GM12878 (cell line): ENCODE results near the gene LSM7. TPM values are rescaled to one million over a fixed set of nuclear protein-coding genes. Genes with fewer than 3 reads are reported as not detected.

Source experiments
- ATAC-seq: fragments of 200-7000 bp; cut with Tn5 transposase; 3 replicates; pipeline ENCODE4 v1.9.1; 2020; ENCODE audit warnings: mild to moderate bottlenecking, moderate library complexity
- BruUV-seq: library from RNA; stranded (reverse); fragments of 400-500 nt; replicated peaks from 2 replicates; lab custom pipeline; 2021; lab: Mats Ljungman, UMichigan
- CTCF ChIA-PET: fragments of 300-600 bp; sonication (Branson Sonifier 250); formaldehyde crosslinking; extraction: SDS; loops from one replicate; lab custom pipeline; 2021; ENCODE audit warnings: inconsistent platforms; lab: Yijun Ruan, JAX
- POLR2A ChIA-PET: fragments of 350-600 bp; formaldehyde crosslinking; extraction: SDS; loops from one replicate; lab custom pipeline; 2021; ENCODE audit warnings: inconsistent platforms; lab: Charles Lee
- RAD21 ChIA-PET: fragments of 300-600 bp; sonication (Branson Sonifier 250); formaldehyde crosslinking; loops from one replicate; lab custom pipeline; 2023; ENCODE audit warnings: antibody characterized with exemption; ENCODE audit not compliant: unreplicated experiment; lab: Charles Lee
- SMC1A ChIA-PET: fragments of 300-600 bp; sonication (Branson Sonifier 250); formaldehyde crosslinking; loops from one replicate; lab custom pipeline; 2023; ENCODE audit not compliant: unreplicated experiment, uncharacterized antibody; lab: Charles Lee
- DNase-seq: peaks from one replicate; pipeline ENCODE4 v3.0.0-alpha.2; 2011; ENCODE audit warnings: low read depth, low spot score
- FAIRE-seq: peaks from 3 replicates; lab custom pipeline; 2011; peaks lifted over from hg19 to GRCh38; lab: Jason Lieb, UNC
- H2AFZ ChIP-seq: 2 replicates; pipeline ENCODE4 v1.6.0; 2011; ENCODE audit warnings: low read depth, low read length, control low read depth; ENCODE audit not compliant: control insufficient read depth
- H3K27ac ChIP-seq: 2 replicates; pipeline ENCODE4 v1.5.1; 2011; ENCODE audit warnings: control low read depth; ENCODE audit not compliant: control insufficient read depth, insufficient read depth
- H3K27me3 ChIP-seq, 2 experiments: replicated peaks in 1 of 2; 2 replicates each; pipeline versions ENCODE4 v1.6.0 to v1.6.1; 2011; ENCODE audit warnings: low read length in 1 of 2; ENCODE audit not compliant: control insufficient read depth in 2 of 2, insufficient read depth in 2 of 2
- H3K36me3 ChIP-seq, 2 experiments: 2 replicates each; pipeline ENCODE4 v1.5.1; 2011; ENCODE audit warnings: low read length in 1 of 2; ENCODE audit not compliant: control insufficient read depth in 2 of 2, insufficient read depth in 2 of 2
- H3K4me1 ChIP-seq: 2 replicates; pipeline ENCODE4 v1.6.1; 2011; ENCODE audit warnings: mild to moderate bottlenecking, low read length, moderate library complexity, mixed read lengths; ENCODE audit not compliant: control insufficient read depth, insufficient read depth
- H3K4me2 ChIP-seq: 2 replicates; pipeline ENCODE4 v1.6.0; 2011; ENCODE audit warnings: control low read depth; ENCODE audit not compliant: control insufficient read depth, insufficient read depth
- H3K4me3 ChIP-seq: fragments of 200-600 bp; sonication (generic); 2 replicates; pipeline ENCODE4 v1.5.1; 2016
- H3K79me2 ChIP-seq: 2 replicates; pipeline ENCODE4 v1.6.0; 2011; ENCODE audit warnings: low read length; ENCODE audit not compliant: control insufficient read depth, insufficient read depth
- H3K9ac ChIP-seq: 2 replicates; pipeline ENCODE4 v1.8.0; 2011; ENCODE audit warnings: low read length, control low read depth, mixed read lengths; ENCODE audit not compliant: control insufficient read depth, insufficient read depth
- H3K9me3 ChIP-seq: replicated peaks from 3 replicates; pipeline ENCODE4 v1.5.1; 2011; ENCODE audit warnings: mild to moderate bottlenecking, low read length; ENCODE audit not compliant: control insufficient read depth, insufficient read depth
- H4K20me1 ChIP-seq: 2 replicates; pipeline ENCODE4 v1.6.0; 2011; ENCODE audit not compliant: control insufficient read depth, insufficient read depth
- CBFB ChIP-seq: IDR thresholded peaks from 2 replicates; pipeline ENCODE4 v1.6.1; 2016; ENCODE audit warnings: antibody characterized with exemption, low read depth
- NFYB ChIP-seq: IDR thresholded peaks from 2 replicates; pipeline ENCODE4 v1.6.1; 2011; ENCODE audit warnings: low read depth, mild to moderate bottlenecking, low read length, improper control_type of control experiment, moderate library complexity; ENCODE audit not compliant: insufficient read depth
- WGBS: methylation state at CpG from one replicate; pipeline ENCODE4 v1.1.6; 2016; ENCODE audit warnings: low lambda C conversion rate; ENCODE audit not compliant: insufficient replicate concordance, insufficient coverage; ENCODE audit errors: missing lambda C conversion rate; 5-methylcytosine and 5-hydroxymethylcytosine counted together
- in situ Hi-C: fragments of 300-500 bp; cut with MboI; formaldehyde crosslinking; loops from 9 replicates; pipeline ENCODE4 v1.14.3; 2018; ENCODE audit warnings: mixed read lengths
- intact Hi-C: fragments of 100-400 bp; cut with micrococcal nuclease; formaldehyde crosslinking; loops from one replicate; pipeline ENCODE4 v1.14.2; 2022; ENCODE audit not compliant: unreplicated experiment
- polyA plus RNA-seq, 11 experiments: library from polyadenylated mRNA; depleted of rRNA in 4 of 11; unstranded in 6 of 11; stranded (reverse) in 5 of 11; fragments of >200 nt; fragmentation: Nextera tagmentation in 4 of 11; fragmentation: Illumina TruSeq in 1 of 11; extraction: Ambion mirVana in 4 of 11; extraction: Trizol in 1 of 11; gene quantifications; 1 replicate in 1 of 11; 2 replicates in 10 of 11; pipeline versions ENCODE4 v1.2.1 to v1.2.3, GENCODE V29; 2011 to 2016; ENCODE audit warnings: inconsistent platforms in 2 of 11, missing spikeins in 2 of 11, low read depth in 1 of 11
- total RNA-seq, 4 experiments: library from RNA; depleted of rRNA in 3 of 4; stranded (reverse); fragments of >200 nt in 3 of 4; fragmentation: Illumina TruSeq in 1 of 4; extraction: Trizol in 1 of 4; gene quantifications; 2 replicates each; pipeline versions ENCODE4 v1.2.1 to v1.2.3, GENCODE V29; 2013 to 2021
- TF ChIP-seq, protein P1 (sequence below): fragments of 450-650 bp; IDR thresholded peaks from 2 replicates; pipeline ENCODE4 v1.6.1; 2016; ENCODE audit warnings: mild to moderate bottlenecking, moderate library complexity, borderline replicate concordance

Gene LSM7
- total and polyA plus RNA-seq, 10 of the 15 experiments (the other 5 are each of a cell fraction or from before 2014, with no cell fraction given), result 24.4 to 424 (median 217) TPM

DNA sequence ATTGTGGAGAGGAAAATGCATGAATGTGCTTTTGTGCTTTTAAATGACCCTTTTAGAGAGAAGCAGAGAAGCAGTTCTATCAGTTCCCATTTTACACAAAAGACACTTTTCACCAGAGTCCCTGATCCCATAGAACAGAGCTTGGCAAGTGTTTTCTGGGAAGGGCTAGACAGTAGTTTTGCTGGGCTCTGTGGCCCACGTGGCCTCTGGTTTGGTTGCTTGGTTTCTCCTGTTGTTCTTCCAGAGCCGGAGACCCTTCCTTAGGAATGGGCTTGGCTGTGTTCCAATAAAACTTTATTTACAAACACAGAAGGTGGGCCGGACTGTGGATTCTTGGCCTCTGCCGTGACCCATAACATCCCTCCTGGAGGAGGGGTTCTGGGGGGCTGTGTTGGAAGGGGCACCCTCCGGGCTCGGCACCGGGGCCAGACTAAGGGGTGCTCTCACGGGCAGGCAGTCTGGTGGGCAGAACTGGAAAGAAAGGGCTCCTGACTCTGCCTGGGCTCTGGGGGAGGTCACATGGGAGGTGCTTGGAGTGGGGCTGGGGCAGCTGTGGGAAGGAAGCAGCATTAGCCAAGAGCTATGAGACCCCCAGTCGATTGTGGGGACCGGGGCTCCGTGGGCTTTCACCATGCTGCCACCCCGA lies 3.3 kb upstream of the LSM7 start:
- CTCF ChIA-PET, result interaction anchor here (0.7 to 1.7 kb wide), 5 partner anchors 43 to 316 kb away, joined by 3 to 5 read pairs (median 3); no protein-coding TSS in a partner anchor
- POLR2A ChIA-PET, result interaction anchor here (0.6 to 0.9 kb wide), 3 partner anchors 9 to 43 kb away, joined by 3 to 4 read pairs (median 4); no protein-coding TSS in a partner anchor

More for the DNA sequence above, 3.3 kb upstream of the LSM7 start:
- H3K36me3 ChIP-seq, result peaks cover 0 to 4% of the 10 kb centered on the region in 2 experiments; a peak in 3 of 4 replicates
- H4K20me1 ChIP-seq, result no peaks in the 10 kb centered on the region
- H3K9me3 ChIP-seq, result no peaks in the 10 kb centered on the region; the same call in 2 of the 3 replicates
- peaks cover 49% of the 10 kb centered on the region for H3K79me2 ChIP-seq
- DNase-seq (no peak), FAIRE-seq (no peak), ATAC-seq (peak; percentile 6)
- SMC1A ChIA-PET, result interaction anchor here (0.7 to 1.4 kb wide), 2 partner anchors 60 to 314 kb away, joined by 3 to 4 read pairs; no protein-coding TSS in a partner anchor
- no TSS peak for BruUV-seq
- RAD21 ChIA-PET, result interaction anchor here (0.9 to 1.0 kb wide), 3 partner anchors 42 to 176 kb away, joined by 3 to 9 read pairs (median 3); no protein-coding TSS in a partner anchor
- peak overlapping the region; percentile 76 for H3K4me2 ChIP-seq
- TF ChIP-seq NFYB (no peak), CBFB (no peak)
- TF ChIP-seq, protein P1, sequence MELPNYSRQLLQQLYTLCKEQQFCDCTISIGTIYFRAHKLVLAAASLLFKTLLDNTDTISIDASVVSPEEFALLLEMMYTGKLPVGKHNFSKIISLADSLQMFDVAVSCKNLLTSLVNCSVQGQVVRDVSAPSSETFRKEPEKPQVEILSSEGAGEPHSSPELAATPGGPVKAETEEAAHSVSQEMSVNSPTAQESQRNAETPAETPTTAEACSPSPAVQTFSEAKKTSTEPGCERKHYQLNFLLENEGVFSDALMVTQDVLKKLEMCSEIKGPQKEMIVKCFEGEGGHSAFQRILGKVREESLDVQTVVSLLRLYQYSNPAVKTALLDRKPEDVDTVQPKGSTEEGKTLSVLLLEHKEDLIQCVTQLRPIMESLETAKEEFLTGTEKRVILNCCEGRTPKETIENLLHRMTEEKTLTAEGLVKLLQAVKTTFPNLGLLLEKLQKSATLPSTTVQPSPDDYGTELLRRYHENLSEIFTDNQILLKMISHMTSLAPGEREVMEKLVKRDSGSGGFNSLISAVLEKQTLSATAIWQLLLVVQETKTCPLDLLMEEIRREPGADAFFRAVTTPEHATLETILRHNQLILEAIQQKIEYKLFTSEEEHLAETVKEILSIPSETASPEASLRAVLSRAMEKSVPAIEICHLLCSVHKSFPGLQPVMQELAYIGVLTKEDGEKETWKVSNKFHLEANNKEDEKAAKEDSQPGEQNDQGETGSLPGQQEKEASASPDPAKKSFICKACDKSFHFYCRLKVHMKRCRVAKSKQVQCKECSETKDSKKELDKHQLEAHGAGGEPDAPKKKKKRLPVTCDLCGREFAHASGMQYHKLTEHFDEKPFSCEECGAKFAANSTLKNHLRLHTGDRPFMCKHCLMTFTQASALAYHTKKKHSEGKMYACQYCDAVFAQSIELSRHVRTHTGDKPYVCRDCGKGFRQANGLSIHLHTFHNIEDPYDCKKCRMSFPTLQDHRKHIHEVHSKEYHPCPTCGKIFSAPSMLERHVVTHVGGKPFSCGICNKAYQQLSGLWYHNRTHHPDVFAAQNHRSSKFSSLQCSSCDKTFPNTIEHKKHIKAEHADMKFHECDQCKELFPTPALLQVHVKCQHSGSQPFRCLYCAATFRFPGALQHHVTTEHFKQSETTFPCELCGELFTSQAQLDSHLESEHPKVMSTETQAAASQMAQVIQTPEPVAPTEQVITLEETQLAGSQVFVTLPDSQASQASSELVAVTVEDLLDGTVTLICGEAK, result peak; percentile 93
- peak overlapping the region; percentile 13; the same call in 1 of the 2 replicates for H3K27ac ChIP-seq
- H3K9ac ChIP-seq, result peak overlapping the region; percentile 58; the same call in 1 of the 2 replicates
- intact Hi-C loops, result no loop called here
- in situ Hi-C loops, result no loop called here
- H3K27me3 ChIP-seq, result no peaks in the 10 kb centered on the region
- whole genome bisulfite sequencing, result 29% methylated on average over 12 of the region's 12 CpGs
- peak overlapping the region; percentile 86 for H2AFZ ChIP-seq
- peaks cover 13% of the 10 kb centered on the region for H3K4me1 ChIP-seq
- peak overlapping the region; percentile 52 for H3K4me3 ChIP-seq
